ENCODE results near the gene SLC6A7.
"Not testable (repeated sequence)": the region's sequence is repeated elsewhere in the genome, so short reads cannot be mapped to it uniquely, and the experiment has no call there.

Gene SLC6A7

DNA sequence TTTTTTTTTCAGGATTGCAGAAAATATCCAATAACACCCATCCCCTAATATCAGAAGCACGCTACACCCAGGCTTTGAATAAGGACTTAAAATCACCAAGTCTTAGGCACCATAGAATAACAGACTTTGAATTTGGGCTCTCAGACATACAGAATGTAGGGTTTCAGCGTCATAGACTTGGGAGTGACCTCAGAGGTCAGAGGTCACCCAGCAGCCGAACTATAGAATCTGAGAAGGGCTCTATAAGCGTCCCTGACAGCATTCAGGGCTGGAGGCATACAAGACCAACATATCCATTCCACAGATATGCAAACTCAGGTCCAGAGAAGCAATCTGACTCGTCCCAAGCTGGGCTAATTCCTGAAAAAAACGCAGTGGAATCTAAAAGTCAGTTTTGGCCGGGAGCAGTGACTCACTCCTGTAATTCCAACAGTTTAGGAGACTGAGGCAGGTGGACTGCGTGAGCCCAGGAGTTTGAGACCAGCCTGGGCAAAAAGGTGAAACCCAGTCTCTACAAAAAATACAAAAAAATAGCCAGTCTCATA lies 34.7 kb downstream of the SLC6A7 start:
- H3K4me3 ChIP-seq (ENCODE audit: low read length) = no peak overlapping the region
- TF ChIP-seq, protein P1, sequence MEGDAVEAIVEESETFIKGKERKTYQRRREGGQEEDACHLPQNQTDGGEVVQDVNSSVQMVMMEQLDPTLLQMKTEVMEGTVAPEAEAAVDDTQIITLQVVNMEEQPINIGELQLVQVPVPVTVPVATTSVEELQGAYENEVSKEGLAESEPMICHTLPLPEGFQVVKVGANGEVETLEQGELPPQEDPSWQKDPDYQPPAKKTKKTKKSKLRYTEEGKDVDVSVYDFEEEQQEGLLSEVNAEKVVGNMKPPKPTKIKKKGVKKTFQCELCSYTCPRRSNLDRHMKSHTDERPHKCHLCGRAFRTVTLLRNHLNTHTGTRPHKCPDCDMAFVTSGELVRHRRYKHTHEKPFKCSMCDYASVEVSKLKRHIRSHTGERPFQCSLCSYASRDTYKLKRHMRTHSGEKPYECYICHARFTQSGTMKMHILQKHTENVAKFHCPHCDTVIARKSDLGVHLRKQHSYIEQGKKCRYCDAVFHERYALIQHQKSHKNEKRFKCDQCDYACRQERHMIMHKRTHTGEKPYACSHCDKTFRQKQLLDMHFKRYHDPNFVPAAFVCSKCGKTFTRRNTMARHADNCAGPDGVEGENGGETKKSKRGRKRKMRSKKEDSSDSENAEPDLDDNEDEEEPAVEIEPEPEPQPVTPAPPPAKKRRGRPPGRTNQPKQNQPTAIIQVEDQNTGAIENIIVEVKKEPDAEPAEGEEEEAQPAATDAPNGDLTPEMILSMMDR (conservative IDR thresholded peaks at IDR 0.05; ENCODE audit: low read length) = no peak
- DNase-seq (ENCODE audit: low read depth) = peak; percentile 28

DNA sequence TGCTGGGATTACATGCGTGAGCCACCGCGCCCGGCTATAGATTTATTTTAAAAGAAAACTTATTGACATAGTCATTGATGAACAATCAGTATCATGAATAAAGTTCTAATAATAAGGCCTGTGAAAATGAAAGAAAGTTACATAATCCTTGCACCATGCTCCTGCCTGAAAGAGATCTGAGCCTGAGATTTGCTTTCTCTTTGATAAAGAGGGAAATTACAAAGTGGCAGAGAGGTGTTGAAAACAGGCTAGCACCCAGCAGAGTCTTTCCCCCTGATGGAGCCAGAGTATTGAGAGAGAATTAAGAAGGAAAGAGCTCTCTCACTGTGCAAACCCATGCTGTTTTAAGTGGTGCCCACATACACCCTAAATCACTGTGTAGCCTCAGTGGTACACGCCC lies 37.2 kb downstream of the SLC6A7 start:
- H3K4me3 ChIP-seq (ENCODE audit: low read length) = no peak overlapping the region
- DNase-seq (ENCODE audit: low read depth) = no peak
- TF ChIP-seq, protein P1 (conservative IDR thresholded peaks at IDR 0.05; ENCODE audit: low read length) = no peak

DNA sequence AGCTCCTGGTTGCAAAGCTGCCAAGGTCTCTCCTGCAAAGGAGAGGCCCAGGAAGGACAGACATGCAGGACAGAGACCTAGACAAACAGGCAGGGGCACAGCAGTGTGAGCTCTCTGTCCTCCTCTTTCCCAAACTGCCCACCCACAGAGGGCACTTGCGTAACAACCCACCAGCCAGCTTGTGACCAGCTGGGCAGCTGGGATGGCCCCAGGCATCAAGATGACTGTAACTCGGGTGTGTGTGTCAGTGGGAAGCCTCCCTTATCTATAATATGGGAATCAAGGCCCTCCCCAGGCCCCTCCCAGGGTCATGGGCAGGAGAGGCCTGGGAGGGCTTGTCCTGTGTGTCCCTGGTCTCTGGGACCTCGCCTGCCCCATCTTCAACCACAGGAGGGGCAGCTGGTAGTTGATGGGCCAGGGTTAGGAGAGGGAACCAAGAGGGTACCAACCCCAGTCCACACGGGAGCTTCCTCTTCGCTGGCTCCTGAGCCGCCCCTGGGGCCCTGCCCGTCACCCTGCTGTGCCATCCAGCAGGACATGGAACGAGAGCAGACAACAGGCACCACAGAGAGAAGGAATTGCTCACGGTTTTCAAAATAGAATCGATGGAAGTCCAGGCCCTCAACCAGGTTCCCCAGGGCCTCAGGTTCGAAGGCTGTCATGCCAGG lies 37.9 kb downstream of the SLC6A7 start:
- peak; percentile 74 for DNase-seq (ENCODE audit: low read depth)
- TF ChIP-seq, protein P1 (conservative IDR thresholded peaks at IDR 0.05; ENCODE audit: low read length) = no peak
- no peak overlapping the region for H3K4me3 ChIP-seq (ENCODE audit: low read length)

DNA sequence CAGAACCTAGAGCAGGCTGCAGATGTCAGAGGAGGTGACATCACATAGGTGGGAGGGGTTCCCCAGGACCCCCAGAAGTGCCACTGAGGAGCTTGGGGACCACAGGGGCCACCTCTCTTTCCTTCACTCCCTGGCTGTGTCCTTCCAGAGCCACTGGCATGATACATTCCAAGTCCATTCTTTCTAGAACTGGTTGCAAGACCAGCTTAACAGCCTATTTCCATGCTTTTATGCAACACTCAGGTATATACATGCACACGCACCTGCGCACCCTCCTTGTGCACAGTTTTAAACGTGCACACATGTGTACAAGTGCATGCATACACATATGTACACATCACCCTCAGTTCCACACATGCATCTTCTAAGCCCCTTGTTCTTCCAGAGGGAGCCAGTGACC lies 39.7 kb downstream of the SLC6A7 start:
- no peak overlapping the region for H3K4me3 ChIP-seq (ENCODE audit: low read length)
- TF ChIP-seq, protein P1 (conservative IDR thresholded peaks at IDR 0.05; ENCODE audit: low read length) = no peak
- DNase-seq (ENCODE audit: low read depth) = no peak

DNA sequence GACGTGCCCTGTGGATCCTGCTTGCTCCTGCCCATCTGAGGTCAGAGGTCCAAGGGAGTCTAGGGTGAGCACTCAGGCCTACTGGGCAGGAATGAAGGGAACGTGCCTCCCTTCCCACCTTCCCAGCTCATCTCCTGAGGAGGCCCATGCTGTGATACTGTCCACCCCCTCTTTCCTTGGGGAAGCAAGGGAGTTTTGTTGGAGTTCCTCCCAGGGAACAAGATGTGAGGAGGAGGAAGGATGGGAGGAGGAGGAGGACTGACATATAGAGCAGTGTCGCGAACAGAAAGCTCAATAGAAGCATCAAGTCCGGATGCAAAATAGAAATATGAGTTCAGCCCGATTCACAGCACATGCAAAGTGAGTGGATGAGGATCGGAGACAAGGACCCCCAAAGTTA lies 41.0 kb downstream of the SLC6A7 start:
- no peak for DNase-seq (ENCODE audit: low read depth)
- TF ChIP-seq, protein P1 (conservative IDR thresholded peaks at IDR 0.05; ENCODE audit: low read length) = no peak
- H3K4me3 ChIP-seq (ENCODE audit: low read length) = no peak overlapping the region

DNA sequence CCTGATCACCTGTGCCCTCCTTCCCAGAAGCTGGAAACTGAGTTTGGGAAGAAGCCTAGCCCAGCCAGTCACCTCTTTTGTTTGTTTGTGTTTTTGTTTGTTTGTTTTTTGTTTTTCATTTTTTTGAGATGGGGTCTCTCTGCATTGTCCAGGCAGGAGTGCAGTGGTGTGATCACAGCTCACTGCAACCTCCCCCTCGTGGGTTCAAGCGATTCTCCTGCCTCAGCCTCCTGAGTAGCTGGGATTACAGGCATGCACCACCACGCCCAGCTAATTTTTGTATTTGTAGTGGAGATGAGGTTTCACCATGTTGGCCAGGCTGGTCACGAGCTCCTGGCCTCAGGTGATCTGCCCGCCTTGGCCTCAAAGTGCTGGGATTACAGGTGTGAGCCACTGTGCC lies 43.8 kb downstream of the SLC6A7 start:
- not testable (repeated sequence) for DNase-seq (ENCODE audit: low read depth); H3K4me3 ChIP-seq (ENCODE audit: low read length)

DNA sequence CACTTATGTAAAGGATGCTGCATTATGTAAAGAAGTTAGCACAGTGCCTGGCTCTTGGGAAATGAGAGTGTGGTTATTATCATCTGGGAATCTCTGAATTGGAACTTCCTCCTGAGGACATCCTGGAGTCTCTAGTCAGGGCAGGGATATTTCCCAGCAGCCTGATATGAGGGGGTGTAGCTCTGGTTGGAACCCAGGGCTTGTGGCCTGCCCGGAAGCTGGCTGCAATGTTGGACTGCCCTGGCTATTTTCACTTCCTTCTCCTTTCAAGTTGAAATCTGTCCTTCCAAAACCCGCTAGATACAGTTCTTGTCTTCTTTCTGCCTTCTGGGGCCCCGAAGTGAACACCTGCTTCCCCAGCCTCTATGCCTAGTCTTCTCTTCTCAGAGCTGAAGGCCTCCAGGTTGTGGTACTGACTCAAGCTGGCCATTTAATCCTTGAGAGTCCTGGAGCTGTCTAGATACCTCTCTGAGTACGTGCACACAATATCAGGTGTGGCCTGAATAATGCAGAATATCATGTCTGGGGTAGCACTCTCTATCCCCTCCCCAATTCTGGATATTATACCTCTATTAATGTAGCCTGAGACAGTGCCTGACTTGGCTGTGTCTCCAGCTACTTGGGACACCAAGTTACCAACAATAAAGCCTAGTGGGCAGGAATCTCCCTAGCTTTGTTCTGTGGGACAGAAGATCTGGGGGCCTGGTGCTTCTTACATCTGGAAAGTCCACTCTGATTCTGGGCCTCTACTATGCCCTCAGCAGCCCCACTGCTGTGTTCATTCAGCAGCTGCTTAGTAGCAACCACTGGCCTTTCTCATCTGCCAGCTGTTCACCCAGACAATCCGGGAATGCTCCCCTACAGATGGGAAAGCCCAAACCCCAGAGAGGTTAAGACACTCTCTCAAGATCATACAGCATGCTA lies 45.0 kb downstream of the SLC6A7 start:
- DNase-seq (ENCODE audit: low read depth) = no peak
- TF ChIP-seq, protein P1 (conservative IDR thresholded peaks at IDR 0.05; ENCODE audit: low read length) = no peak
- no peak overlapping the region for H3K4me3 ChIP-seq (ENCODE audit: low read length)
